ENCODE measurements around the gene UVRAG.
A peak's percentile ranks its signal among the peaks of the same experiment; 100 is the strongest.

Gene UVRAG

GRCh38 chr11:75891947-75892739 lies 77.1 kb downstream of the UVRAG start:
- H3K9ac ChIP-seq (ENCODE audit: low read depth, low read length, poor library complexity): no peak overlapping the region
- H3K36me3 ChIP-seq (replicated peaks in 1 of 2; ENCODE audit: control insufficient read depth in 2 of 2, insufficient read depth in 2 of 2, low read length in 2 of 2): peaks cover 0 to 13% of the 10 kb centered on the region in 2 donors
- H3K79me1 ChIP-seq (ENCODE audit: low read depth, low read length): no peaks in the 10 kb centered on the region
- no peak for DNase-seq (ENCODE audit: low spot score)
- no peak overlapping the region for H2BK15ac ChIP-seq (ENCODE audit: low read length)
- no peaks in the 10 kb centered on the region for H3K27me3 ChIP-seq (ENCODE audit: control insufficient read depth in 3 of 3, insufficient read depth in 3 of 3, low read depth in 1 of 3, low read length in 3 of 3)
- H2BK120ac ChIP-seq (ENCODE audit: low read depth, low read length): no peak overlapping the region
- WGBS, 2 donors (ENCODE audit: extremely low coverage in 2 of 2, insufficient read length in 2 of 2, insufficient replicate concordance in 1 of 2): no CpG with 5 or more reads among the region's 6 CpGs
- H3K14ac ChIP-seq (ENCODE audit: low read length): no peak overlapping the region
- no peaks in the 10 kb centered on the region for H3K9me3 ChIP-seq (replicated peaks in 1 of 2; ENCODE audit: control insufficient read depth in 2 of 2, insufficient read depth in 1 of 2, low read depth in 1 of 2, low read length in 2 of 2)
- H3K27ac ChIP-seq (replicated peaks; ENCODE audit: low read length): no peak overlapping the region
- no peak overlapping the region for H3K4me3 ChIP-seq (ENCODE audit: low read length in 2 of 2)
- H3K4me2 ChIP-seq (ENCODE audit: insufficient read depth, low read length, poor library complexity, severe bottlenecking): no peak overlapping the region
- H2BK5ac ChIP-seq (ENCODE audit: low read length): no peak overlapping the region
- H4K8ac ChIP-seq (ENCODE audit: low read depth, low read length): no peak overlapping the region
- no peak overlapping the region for H4K91ac ChIP-seq (ENCODE audit: low read depth, low read length, poor library complexity)
- H3K4me1 ChIP-seq (ENCODE audit: control insufficient read depth in 2 of 2, insufficient read depth in 1 of 2, low read depth in 1 of 2, low read length in 2 of 2): no peaks in the 10 kb centered on the region
- no peak overlapping the region for H2AFZ ChIP-seq (ENCODE audit: low read length)
- H3K4ac ChIP-seq (ENCODE audit: low read length): no peak overlapping the region
- H2BK12ac ChIP-seq (ENCODE audit: low read length): no peak overlapping the region
- H3K23ac ChIP-seq (ENCODE audit: low read depth, low read length, poor library complexity): no peak overlapping the region
- no peak overlapping the region for H2AK5ac ChIP-seq (ENCODE audit: low read depth, low read length)
- no peak overlapping the region for H3K18ac ChIP-seq (ENCODE audit: low read length)

GRCh38 chr11:75893251-75893650 lies 78.2 kb downstream of the UVRAG start:
- no CpG with 5 or more reads among the region's 4 CpGs for WGBS, 2 donors (ENCODE audit: extremely low coverage in 2 of 2, insufficient read length in 2 of 2, insufficient replicate concordance in 1 of 2)
- no peak overlapping the region for H3K9ac ChIP-seq (ENCODE audit: low read depth, low read length, poor library complexity)
- no peak overlapping the region for H2BK12ac ChIP-seq (ENCODE audit: low read length)
- no peak overlapping the region for H4K8ac ChIP-seq (ENCODE audit: low read depth, low read length)
- no peak overlapping the region for H2BK5ac ChIP-seq (ENCODE audit: low read length)
- H3K14ac ChIP-seq (ENCODE audit: low read length): no peak overlapping the region
- H3K36me3 ChIP-seq (replicated peaks in 1 of 2; ENCODE audit: control insufficient read depth in 2 of 2, insufficient read depth in 2 of 2, low read length in 2 of 2): peaks cover 0 to 13% of the 10 kb centered on the region in 2 donors
- H3K4ac ChIP-seq (ENCODE audit: low read length): no peak overlapping the region
- H2AFZ ChIP-seq (ENCODE audit: low read length): no peak overlapping the region
- H3K4me3 ChIP-seq (ENCODE audit: low read length in 2 of 2): no peak overlapping the region
- no peak for DNase-seq (ENCODE audit: low spot score)
- no peaks in the 10 kb centered on the region for H3K9me3 ChIP-seq (replicated peaks in 1 of 2; ENCODE audit: control insufficient read depth in 2 of 2, insufficient read depth in 1 of 2, low read depth in 1 of 2, low read length in 2 of 2)
- H3K4me2 ChIP-seq (ENCODE audit: insufficient read depth, low read length, poor library complexity, severe bottlenecking): no peak overlapping the region
- no peaks in the 10 kb centered on the region for H3K4me1 ChIP-seq (ENCODE audit: control insufficient read depth in 2 of 2, insufficient read depth in 1 of 2, low read depth in 1 of 2, low read length in 2 of 2)
- no peaks in the 10 kb centered on the region for H3K27me3 ChIP-seq (ENCODE audit: control insufficient read depth in 3 of 3, insufficient read depth in 3 of 3, low read depth in 1 of 3, low read length in 3 of 3)
- H2BK120ac ChIP-seq (ENCODE audit: low read depth, low read length): no peak overlapping the region
- H2BK15ac ChIP-seq (ENCODE audit: low read length): no peak overlapping the region
- no peaks in the 10 kb centered on the region for H3K79me1 ChIP-seq (ENCODE audit: low read depth, low read length)
- H2AK5ac ChIP-seq (ENCODE audit: low read depth, low read length): no peak overlapping the region
- no peak overlapping the region for H3K18ac ChIP-seq (ENCODE audit: low read length)
- no peak overlapping the region for H4K91ac ChIP-seq (ENCODE audit: low read depth, low read length, poor library complexity)
- no peak overlapping the region for H3K23ac ChIP-seq (ENCODE audit: low read depth, low read length, poor library complexity)
- no peak overlapping the region for H3K27ac ChIP-seq (replicated peaks; ENCODE audit: low read length)

- no peak overlapping the region for H3K4ac ChIP-seq (ENCODE audit: low read length)
- no peak overlapping the region for H3K9ac ChIP-seq (ENCODE audit: low read depth, low read length, poor library complexity)
- H2BK120ac ChIP-seq (ENCODE audit: low read depth, low read length): no peak overlapping the region
- H3K14ac ChIP-seq (ENCODE audit: low read length): no peak overlapping the region
- no peak overlapping the region for H4K91ac ChIP-seq (ENCODE audit: low read depth, low read length, poor library complexity)
- DNase-seq (ENCODE audit: low spot score): no peak
- H2BK5ac ChIP-seq (ENCODE audit: low read length): no peak overlapping the region
- no peak overlapping the region for H2BK12ac ChIP-seq (ENCODE audit: low read length)
- H3K27ac ChIP-seq (replicated peaks; ENCODE audit: low read length): no peak overlapping the region
- no peak overlapping the region for H3K18ac ChIP-seq (ENCODE audit: low read length)
- no peak overlapping the region for H3K4me2 ChIP-seq (ENCODE audit: insufficient read depth, low read length, poor library complexity, severe bottlenecking)
- no peak overlapping the region for H3K23ac ChIP-seq (ENCODE audit: low read depth, low read length, poor library complexity)
- H3K4me3 ChIP-seq (ENCODE audit: low read length in 2 of 2): no peak overlapping the region
- no peak overlapping the region for H2AFZ ChIP-seq (ENCODE audit: low read length)
- no peaks in the 10 kb centered on the region for H3K9me3 ChIP-seq (replicated peaks in 1 of 2; ENCODE audit: control insufficient read depth in 2 of 2, insufficient read depth in 1 of 2, low read depth in 1 of 2, low read length in 2 of 2)
- peaks cover 0 to 13% of the 10 kb centered on the region in 2 donors for H3K36me3 ChIP-seq (replicated peaks in 1 of 2; ENCODE audit: control insufficient read depth in 2 of 2, insufficient read depth in 2 of 2, low read length in 2 of 2)
- H3K4me1 ChIP-seq (ENCODE audit: control insufficient read depth in 2 of 2, insufficient read depth in 1 of 2, low read depth in 1 of 2, low read length in 2 of 2): no peaks in the 10 kb centered on the region
- no peaks in the 10 kb centered on the region for H3K79me1 ChIP-seq (ENCODE audit: low read depth, low read length)
- no CpG with 5 or more reads among the region's 3 CpGs for WGBS, 2 donors (ENCODE audit: extremely low coverage in 2 of 2, insufficient read length in 2 of 2, insufficient replicate concordance in 1 of 2)
- no peak overlapping the region for H4K8ac ChIP-seq (ENCODE audit: low read depth, low read length)
- H3K27me3 ChIP-seq (ENCODE audit: control insufficient read depth in 3 of 3, insufficient read depth in 3 of 3, low read depth in 1 of 3, low read length in 3 of 3): no peaks in the 10 kb centered on the region
- no peak overlapping the region for H2BK15ac ChIP-seq (ENCODE audit: low read length)
- no peak overlapping the region for H2AK5ac ChIP-seq (ENCODE audit: low read depth, low read length)
Observed at GRCh38 chr11:75894036-75894585, 79.1 kb downstream of the UVRAG start.

GRCh38 chr11:75896843-75897419 lies 81.9 kb downstream of the UVRAG start:
- no peak overlapping the region for H2BK12ac ChIP-seq (ENCODE audit: low read length)
- H3K18ac ChIP-seq (ENCODE audit: low read length): no peak overlapping the region
- no peaks in the 10 kb centered on the region for H3K9me3 ChIP-seq (replicated peaks in 1 of 2; ENCODE audit: control insufficient read depth in 2 of 2, insufficient read depth in 1 of 2, low read depth in 1 of 2, low read length in 2 of 2)
- peak; percentile 21 for DNase-seq (ENCODE audit: low spot score)
- H4K8ac ChIP-seq (ENCODE audit: low read depth, low read length): no peak overlapping the region
- H2BK120ac ChIP-seq (ENCODE audit: low read depth, low read length): no peak overlapping the region
- no peaks in the 10 kb centered on the region for H3K27me3 ChIP-seq (ENCODE audit: control insufficient read depth in 3 of 3, insufficient read depth in 3 of 3, low read depth in 1 of 3, low read length in 3 of 3)
- no peaks in the 10 kb centered on the region for H3K4me1 ChIP-seq (ENCODE audit: control insufficient read depth in 2 of 2, insufficient read depth in 1 of 2, low read depth in 1 of 2, low read length in 2 of 2)
- no peak overlapping the region for H3K14ac ChIP-seq (ENCODE audit: low read length)
- no peaks in the 10 kb centered on the region for H3K79me1 ChIP-seq (ENCODE audit: low read depth, low read length)
- no peak overlapping the region for H3K4me2 ChIP-seq (ENCODE audit: insufficient read depth, low read length, poor library complexity, severe bottlenecking)
- no peak overlapping the region for H3K23ac ChIP-seq (ENCODE audit: low read depth, low read length, poor library complexity)
- no peak overlapping the region for H3K9ac ChIP-seq (ENCODE audit: low read depth, low read length, poor library complexity)
- no CpG with 5 or more reads among the region's 4 CpGs for WGBS, 2 donors (ENCODE audit: extremely low coverage in 2 of 2, insufficient read length in 2 of 2, insufficient replicate concordance in 1 of 2)
- no peak overlapping the region for H2AFZ ChIP-seq (ENCODE audit: low read length)
- H2BK5ac ChIP-seq (ENCODE audit: low read length): no peak overlapping the region
- no peak overlapping the region for H4K91ac ChIP-seq (ENCODE audit: low read depth, low read length, poor library complexity)
- no peak overlapping the region for H3K27ac ChIP-seq (replicated peaks; ENCODE audit: low read length)
- H3K4me3 ChIP-seq (ENCODE audit: low read length in 2 of 2): no peak overlapping the region
- peaks cover 0 to 13% of the 10 kb centered on the region in 2 donors for H3K36me3 ChIP-seq (replicated peaks in 1 of 2; ENCODE audit: control insufficient read depth in 2 of 2, insufficient read depth in 2 of 2, low read length in 2 of 2)
- H2AK5ac ChIP-seq (ENCODE audit: low read depth, low read length): no peak overlapping the region
- H3K4ac ChIP-seq (ENCODE audit: low read length): no peak overlapping the region
- H2BK15ac ChIP-seq (ENCODE audit: low read length): no peak overlapping the region

All from neuronal stem cell (in vitro differentiated cells).